Measurements from ENCODE around the gene ATG10. TPM values are rescaled to one million over a fixed set of nuclear protein-coding genes. Genes with fewer than 3 reads are reported as not detected.

The ATG10 gene
- polyA plus RNA-seq, 1 donor from 2014 or later = 12.1 TPM

DNA sequence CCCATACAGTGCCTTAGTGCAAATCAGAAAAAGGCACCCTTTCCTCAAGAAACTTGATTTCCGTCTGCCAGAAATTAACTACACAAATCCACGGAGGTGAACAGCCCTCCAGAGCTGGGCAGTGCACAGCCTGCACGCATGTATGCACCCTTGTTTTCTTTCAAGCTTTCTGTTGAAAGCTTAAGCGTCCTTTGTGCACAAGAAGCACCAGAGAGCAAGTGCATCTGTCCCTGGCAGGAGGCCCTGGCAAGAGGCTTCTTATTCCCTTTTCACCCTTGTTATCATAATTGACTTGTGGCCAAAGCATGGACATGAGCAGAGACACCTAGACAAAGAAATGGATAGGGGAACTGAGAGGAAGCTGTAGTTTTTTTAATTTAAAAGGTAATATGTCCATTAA is 47.4 kb upstream of the ATG10 start:
- Histone ChIP-seq H3K27me3 (ENCODE audit: insufficient read depth, low read depth, low read length) (peaks cover 30% of the 10 kb centered on the region), H3K4me2 (ENCODE audit: low read length) (no peak overlapping the region), H3K9ac (ENCODE audit: low read length) (no peak overlapping the region), H3K9me2 (ENCODE audit: insufficient read depth, low read length) (no peaks in the 10 kb centered on the region), H3K36me3 (ENCODE audit: insufficient read depth, low read length) (no peaks in the 10 kb centered on the region), H3K9me3 (ENCODE audit: low read length) (no peaks in the 10 kb centered on the region), H3F3A (ENCODE audit: insufficient read depth, low read length, poor library complexity, severe bottlenecking) (no peaks in the 10 kb centered on the region), H4K20me1 (ENCODE audit: insufficient read depth) (no peaks in the 10 kb centered on the region), H2AFZ (ENCODE audit: low read depth, low read length) (no peak overlapping the region), H3K4me3 (ENCODE audit: low read length) (no peak overlapping the region), H3K27ac (ENCODE audit: low read length) (no peak overlapping the region), H3K79me2 (replicated peaks; ENCODE audit: insufficient read depth, low read length) (no peaks in the 10 kb centered on the region)
- no peak for TF ChIP-seq MXI1 (conservative IDR thresholded peaks at IDR 0.05; ENCODE audit: poor library complexity, severe bottlenecking)
- TF ChIP-seq, protein P1, sequence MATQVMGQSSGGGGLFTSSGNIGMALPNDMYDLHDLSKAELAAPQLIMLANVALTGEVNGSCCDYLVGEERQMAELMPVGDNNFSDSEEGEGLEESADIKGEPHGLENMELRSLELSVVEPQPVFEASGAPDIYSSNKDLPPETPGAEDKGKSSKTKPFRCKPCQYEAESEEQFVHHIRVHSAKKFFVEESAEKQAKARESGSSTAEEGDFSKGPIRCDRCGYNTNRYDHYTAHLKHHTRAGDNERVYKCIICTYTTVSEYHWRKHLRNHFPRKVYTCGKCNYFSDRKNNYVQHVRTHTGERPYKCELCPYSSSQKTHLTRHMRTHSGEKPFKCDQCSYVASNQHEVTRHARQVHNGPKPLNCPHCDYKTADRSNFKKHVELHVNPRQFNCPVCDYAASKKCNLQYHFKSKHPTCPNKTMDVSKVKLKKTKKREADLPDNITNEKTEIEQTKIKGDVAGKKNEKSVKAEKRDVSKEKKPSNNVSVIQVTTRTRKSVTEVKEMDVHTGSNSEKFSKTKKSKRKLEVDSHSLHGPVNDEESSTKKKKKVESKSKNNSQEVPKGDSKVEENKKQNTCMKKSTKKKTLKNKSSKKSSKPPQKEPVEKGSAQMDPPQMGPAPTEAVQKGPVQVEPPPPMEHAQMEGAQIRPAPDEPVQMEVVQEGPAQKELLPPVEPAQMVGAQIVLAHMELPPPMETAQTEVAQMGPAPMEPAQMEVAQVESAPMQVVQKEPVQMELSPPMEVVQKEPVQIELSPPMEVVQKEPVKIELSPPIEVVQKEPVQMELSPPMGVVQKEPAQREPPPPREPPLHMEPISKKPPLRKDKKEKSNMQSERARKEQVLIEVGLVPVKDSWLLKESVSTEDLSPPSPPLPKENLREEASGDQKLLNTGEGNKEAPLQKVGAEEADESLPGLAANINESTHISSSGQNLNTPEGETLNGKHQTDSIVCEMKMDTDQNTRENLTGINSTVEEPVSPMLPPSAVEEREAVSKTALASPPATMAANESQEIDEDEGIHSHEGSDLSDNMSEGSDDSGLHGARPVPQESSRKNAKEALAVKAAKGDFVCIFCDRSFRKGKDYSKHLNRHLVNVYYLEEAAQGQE (IDR thresholded peaks at IDR 0.05; ENCODE audit: borderline replicate concordance) = no peak
- TF ChIP-seq, protein P2, sequence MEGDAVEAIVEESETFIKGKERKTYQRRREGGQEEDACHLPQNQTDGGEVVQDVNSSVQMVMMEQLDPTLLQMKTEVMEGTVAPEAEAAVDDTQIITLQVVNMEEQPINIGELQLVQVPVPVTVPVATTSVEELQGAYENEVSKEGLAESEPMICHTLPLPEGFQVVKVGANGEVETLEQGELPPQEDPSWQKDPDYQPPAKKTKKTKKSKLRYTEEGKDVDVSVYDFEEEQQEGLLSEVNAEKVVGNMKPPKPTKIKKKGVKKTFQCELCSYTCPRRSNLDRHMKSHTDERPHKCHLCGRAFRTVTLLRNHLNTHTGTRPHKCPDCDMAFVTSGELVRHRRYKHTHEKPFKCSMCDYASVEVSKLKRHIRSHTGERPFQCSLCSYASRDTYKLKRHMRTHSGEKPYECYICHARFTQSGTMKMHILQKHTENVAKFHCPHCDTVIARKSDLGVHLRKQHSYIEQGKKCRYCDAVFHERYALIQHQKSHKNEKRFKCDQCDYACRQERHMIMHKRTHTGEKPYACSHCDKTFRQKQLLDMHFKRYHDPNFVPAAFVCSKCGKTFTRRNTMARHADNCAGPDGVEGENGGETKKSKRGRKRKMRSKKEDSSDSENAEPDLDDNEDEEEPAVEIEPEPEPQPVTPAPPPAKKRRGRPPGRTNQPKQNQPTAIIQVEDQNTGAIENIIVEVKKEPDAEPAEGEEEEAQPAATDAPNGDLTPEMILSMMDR (IDR thresholded peaks at IDR 0.05; ENCODE audit: poor library complexity, severe bottlenecking) = no peak
- no peak for TF ChIP-seq EZH2 (IDR thresholded peaks at IDR 0.05; ENCODE audit: borderline replicate concordance, insufficient read depth, low read length, poor library complexity, severe bottlenecking)
- TF ChIP-seq POLR2AphosphoS5 (IDR thresholded peaks at IDR 0.05) = no peak
- no peak for TF ChIP-seq EP300 (conservative IDR thresholded peaks at IDR 0.05; ENCODE audit: poor library complexity, severe bottlenecking)
- no peak for TF ChIP-seq RAD21 (conservative IDR thresholded peaks at IDR 0.05)
- no peak for TF ChIP-seq SMC3 (conservative IDR thresholded peaks at IDR 0.05; ENCODE audit: poor library complexity)
- TF ChIP-seq TAF1 (IDR thresholded peaks at IDR 0.05; ENCODE audit: low read depth) = no peak

DNA sequence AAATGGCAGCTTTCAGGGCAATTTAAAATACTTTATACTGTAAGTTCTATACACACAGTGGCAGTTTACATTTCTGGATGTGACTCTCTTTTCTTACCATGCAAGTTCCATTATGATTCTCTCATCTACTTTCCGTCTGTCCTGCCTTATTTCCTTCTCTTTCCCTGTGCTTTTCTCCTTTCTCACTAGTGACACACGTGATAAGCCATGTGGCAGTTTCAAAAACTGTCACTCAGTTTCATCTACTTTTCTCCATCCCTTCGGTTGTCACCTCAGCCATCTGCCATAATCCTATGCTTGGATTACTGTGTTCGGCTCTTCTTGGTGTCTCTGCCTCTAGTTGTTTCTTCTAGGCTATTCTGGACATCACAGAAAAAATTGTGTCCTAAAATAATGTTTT is 46.8 kb upstream of the ATG10 start:
- Histone ChIP-seq H4K20me1 (ENCODE audit: insufficient read depth) (no peaks in the 10 kb centered on the region), H3K4me2 (ENCODE audit: low read length) (no peak overlapping the region), H3K4me3 (ENCODE audit: low read length) (no peak overlapping the region), H2AFZ (ENCODE audit: low read depth, low read length) (no peak overlapping the region), H3F3A (ENCODE audit: insufficient read depth, low read length, poor library complexity, severe bottlenecking) (no peaks in the 10 kb centered on the region), H3K79me2 (replicated peaks; ENCODE audit: insufficient read depth, low read length) (no peaks in the 10 kb centered on the region), H3K27me3 (ENCODE audit: insufficient read depth, low read depth, low read length) (peaks cover 30% of the 10 kb centered on the region), H3K36me3 (ENCODE audit: insufficient read depth, low read length) (no peaks in the 10 kb centered on the region), H3K9me3 (ENCODE audit: low read length) (no peaks in the 10 kb centered on the region), H3K27ac (ENCODE audit: low read length) (no peak overlapping the region), H3K9me2 (ENCODE audit: insufficient read depth, low read length) (no peaks in the 10 kb centered on the region), H3K9ac (ENCODE audit: low read length) (no peak overlapping the region)
- TF ChIP-seq RAD21 (conservative IDR thresholded peaks at IDR 0.05) (no peak), EP300 (conservative IDR thresholded peaks at IDR 0.05; ENCODE audit: poor library complexity, severe bottlenecking) (no peak), POLR2AphosphoS5 (IDR thresholded peaks at IDR 0.05) (no peak), SMC3 (conservative IDR thresholded peaks at IDR 0.05; ENCODE audit: poor library complexity) (no peak), MXI1 (conservative IDR thresholded peaks at IDR 0.05; ENCODE audit: poor library complexity, severe bottlenecking) (no peak), EZH2 (IDR thresholded peaks at IDR 0.05; ENCODE audit: borderline replicate concordance, insufficient read depth, low read length, poor library complexity, severe bottlenecking) (no peak), TAF1 (IDR thresholded peaks at IDR 0.05; ENCODE audit: low read depth) (no peak)
- TF ChIP-seq, protein P2 (IDR thresholded peaks at IDR 0.05; ENCODE audit: poor library complexity, severe bottlenecking) = no peak
- TF ChIP-seq, protein P1 (IDR thresholded peaks at IDR 0.05; ENCODE audit: borderline replicate concordance) = no peak

Data from neural cell (in vitro differentiated cells).